Measurements from ENCODE around the gene KCNH5. TPM values are rescaled to one million over a fixed set of nuclear protein-coding genes. Genes with fewer than 3 reads are reported as not detected.

Gene KCNH5
- total and polyA plus RNA-seq, 2 of the 13 experiments (the other 11 are each of a cell fraction or from before 2014, with no cell fraction given), result not detected

- intact Hi-C loops (cut with micrococcal nuclease; ENCODE audit: unreplicated experiment) (no loop called here), in situ Hi-C loops (cut with HindIII; ENCODE audit: extremely low pct_ligation_motif_present, low pct_unique_long_range_greater_than_20kb) (no loop called here)
- H3K27ac ChIP-seq (ENCODE audit: extremely low read length, insufficient read depth, low read length), result no peak overlapping the region
- DNase-seq (ENCODE audit: low spot score) (no peak), FAIRE-seq (no peak), ATAC-seq (no peak)
- no peaks in the 10 kb centered on the region for H3K79me2 ChIP-seq (ENCODE audit: insufficient read depth, low read length)
- no peak overlapping the region for H3K4me3 ChIP-seq (replicated peaks in 1 of 3; ENCODE audit: insufficient read depth in 1 of 3, low read depth in 2 of 3, low read length in 3 of 3)
- H3K27me3 ChIP-seq (ENCODE audit: control insufficient read depth in 1 of 2, insufficient read depth in 2 of 2, low read length in 2 of 2), result no peaks in the 10 kb centered on the region; a peak in 1 of 5 replicates
- ChIA-PET CTCF (ENCODE audit: low intra/inter-chr PET ratio, low total read pairs) (no interaction called here), POLR2A (no interaction called here)
- no peaks in the 10 kb centered on the region for H3K4me1 ChIP-seq (ENCODE audit: insufficient read depth, low read length)
- 2% methylated on average over 1 of the region's 1 CpG for WGBS (ENCODE audit: low lambda C conversion rate)
- no peaks in the 10 kb centered on the region for H4K20me1 ChIP-seq (ENCODE audit: insufficient read depth, low read length)
- no peaks in the 10 kb centered on the region for H3K36me3 ChIP-seq (replicated peaks in 1 of 2; ENCODE audit: control insufficient read depth in 1 of 2, insufficient read depth in 2 of 2, low read length in 2 of 2)
- no peak overlapping the region for H3K9ac ChIP-seq (ENCODE audit: insufficient read depth, low read depth, low read length)
- H3K4me2 ChIP-seq (ENCODE audit: low read depth, low read length), result no peak overlapping the region
- no TSS peak for BruUV-seq (replicated peaks)
- no peak overlapping the region for H2AFZ ChIP-seq (ENCODE audit: low read length)
- no peaks in the 10 kb centered on the region; the same call in 1 of the 2 replicates for H3K9me3 ChIP-seq (ENCODE audit: low read length)
- TF ChIP-seq SOX13 (IDR thresholded peaks at IDR 0.05) (no peak), SOX13 (CRISPR knock-in tag; conservative IDR thresholded peaks at IDR 0.05 in 1 of 2, IDR thresholded peaks at IDR 0.05 in 1 of 2) (no peak), HDAC6 (IDR thresholded peaks at IDR 0.05; ENCODE audit: low read depth, low read length) (no peak), ISL2 (CRISPR knock-in tag; IDR thresholded peaks at IDR 0.05) (no peak), FOXK2 (IDR thresholded peaks at IDR 0.05) (no peak), ZNF326 (CRISPR knock-in tag; IDR thresholded peaks at IDR 0.05; ENCODE audit: borderline replicate concordance) (no peak), ZC3H4 (CRISPR knock-in tag; IDR thresholded peaks at IDR 0.05; ENCODE audit: borderline replicate concordance) (no peak), ZBTB33 (CRISPR knock-in tag; IDR thresholded peaks at IDR 0.05) (no peak), ZMYM2 (CRISPR knock-in tag; IDR thresholded peaks at IDR 0.05) (no peak), ZNF20 (CRISPR knock-in tag; IDR thresholded peaks at IDR 0.05) (no peak), DR1 (CRISPR knock-in tag; IDR thresholded peaks at IDR 0.05) (no peak), MAFK (conservative IDR thresholded peaks at IDR 0.05 in 1 of 2, IDR thresholded peaks at IDR 0.05 in 1 of 2; ENCODE audit: low read length in 2 of 2) (no peak), KLF16 (CRISPR knock-in tag; IDR thresholded peaks at IDR 0.05) (no peak), BCL6 (CRISPR knock-in tag; IDR thresholded peaks at IDR 0.05) (no peak)
These were observed 17.5 kb downstream of the KCNH5 start for GRCh38 chr14:63027719-63028118.
